K562 (cell line): Measurements from ENCODE around the gene PCDHGA4. TPM values are rescaled to one million over a fixed set of nuclear protein-coding genes. Genes with fewer than 3 reads are reported as not detected.

Experiments used
- RERE ChIP-seq: sonication (generic); formaldehyde crosslinking; IDR thresholded peaks from 2 replicates; pipeline ENCODE4 v1.8.0; 2023; ENCODE audit warnings: missing genetic modification reagents, mild to moderate bottlenecking, borderline replicate concordance
- REST ChIP-seq, 2 experiments: fragments of 450-650 bp; formaldehyde crosslinking in 1 of 2; IDR thresholded peaks; 2 replicates each; pipeline versions ENCODE4 v1.4.0 to v1.6.1; 2014 to 2020; ENCODE audit warnings: mild to moderate bottlenecking in 2 of 2, borderline replicate concordance in 1 of 2, low read depth in 1 of 2
- SIN3B ChIP-seq: fragments of 450-650 bp; IDR thresholded peaks from 2 replicates; pipeline ENCODE4 v1.6.1; 2017; ENCODE audit warnings: low read depth, mild to moderate bottlenecking, moderate library complexity
- TCF3 ChIP-seq: sonication (generic); formaldehyde crosslinking; IDR thresholded peaks from 2 replicates; pipeline ENCODE4 v1.4.0; 2020; ENCODE audit warnings: mild to moderate bottlenecking, missing genetic modification reagents
- polyA plus RNA-seq, 8 experiments: library from polyadenylated mRNA; depleted of rRNA in 4 of 8; stranded (reverse) in 5 of 8; unstranded in 3 of 8; fragments of >200 nt; fragmentation: Nextera tagmentation in 2 of 8; fragmentation: Illumina TruSeq in 1 of 8; extraction: Ambion mirVana in 2 of 8; extraction: Trizol in 1 of 8; gene quantifications; 2 replicates each; pipeline versions ENCODE4 v1.2.1 to v1.2.3, GENCODE V29; 2011 to 2014; ENCODE audit warnings: inconsistent platforms in 1 of 8, missing spikeins in 1 of 8
- total RNA-seq, 7 experiments: library from RNA; depleted of rRNA in 6 of 7; stranded (reverse); fragments of >200 nt in 6 of 7; fragmentation: Illumina TruSeq in 2 of 7; extraction: Trizol in 2 of 7; gene quantifications; 2 replicates each; pipeline versions ENCODE4 v1.2.1 to v1.2.3, GENCODE V29; 2011 to 2021; ENCODE audit warnings: low replicate concordance in 1 of 7

The PCDHGA4 gene
- total and polyA plus RNA-seq, 9 of the 15 experiments (the other 6 are each of a cell fraction or from before 2014, with no cell fraction given), result 0.12 to 0.40 (median 0.36) TPM; not detected in 2

- TF ChIP-seq RERE (no peak), REST (IDR thresholded peaks at IDR 0.05; ENCODE audit: borderline replicate concordance) (peak; percentile 19; the same call in 1 of the 2 replicates), REST (CRISPR knock-in tag; IDR thresholded peaks at IDR 0.05; ENCODE audit: low read depth) (no peak), TCF3 (no peak), SIN3B (no peak)
Observed at GRCh38 chr5:141402553-141403243, 47.9 kb downstream of the PCDHGA4 start, which contains the start of gene PCDHGA9 (continued).
